HepG2 (cell line): ENCODE results near the gene ZNF391. TPM values are rescaled to one million over a fixed set of nuclear protein-coding genes. Genes with fewer than 3 reads are reported as not detected.

ENCODE experiments used
- E2F2 ChIP-seq: sonication (generic); formaldehyde crosslinking; IDR thresholded peaks from 2 replicates; pipeline ENCODE4 v1.4.0; 2020; ENCODE audit warnings: missing genetic modification reagents, borderline replicate concordance
- ETS1 ChIP-seq: sonication (generic); formaldehyde crosslinking; IDR thresholded peaks from 2 replicates; pipeline ENCODE4 v1.4.0; 2020; ENCODE audit warnings: missing genetic modification reagents
- FOXM1 ChIP-seq: sonication (generic); formaldehyde crosslinking; IDR thresholded peaks from 2 replicates; pipeline ENCODE4 v1.5.0; 2020; ENCODE audit warnings: missing genetic modification reagents
- HMG20A ChIP-seq: IDR thresholded peaks from 2 replicates; pipeline ENCODE4 v1.6.1; 2016; ENCODE audit warnings: borderline replicate concordance
- MEF2D ChIP-seq: sonication (generic); formaldehyde crosslinking; IDR thresholded peaks from 2 replicates; pipeline ENCODE4 v1.5.1; 2020; ENCODE audit warnings: mild to moderate bottlenecking, missing genetic modification reagents
- PCBP1 ChIP-seq: fragments of 200-400 bp; formaldehyde crosslinking; IDR thresholded peaks from 2 replicates; pipeline ENCODE4 v1.6.1; 2017; ENCODE audit warnings: mild to moderate bottlenecking, low read depth, low read length, borderline replicate concordance
- RELA ChIP-seq: sonication (generic); formaldehyde crosslinking; IDR thresholded peaks from 2 replicates; pipeline ENCODE4 v1.4.0; 2020; ENCODE audit warnings: missing genetic modification reagents
- SCMH1 ChIP-seq: sonication (generic); formaldehyde crosslinking; IDR thresholded peaks from 2 replicates; pipeline ENCODE4 v1.9.0; 2021; ENCODE audit warnings: missing genetic modification reagents, mild to moderate bottlenecking, borderline replicate concordance
- ZNF30 ChIP-seq: sonication (generic); formaldehyde crosslinking; IDR thresholded peaks from 2 replicates; pipeline ENCODE4 v1.5.0; 2020; ENCODE audit warnings: mild to moderate bottlenecking, missing genetic modification reagents
- ZNF407 ChIP-seq: sonication (generic); formaldehyde crosslinking; IDR thresholded peaks from one replicate; pipeline ENCODE4 v1.5.1; 2020; ENCODE audit warnings: mild to moderate bottlenecking, missing genetic modification reagents; ENCODE audit errors: not compliant biosample characterization
- ZNF550 ChIP-seq: sonication (generic); formaldehyde crosslinking; IDR thresholded peaks from 2 replicates; pipeline ENCODE4 v1.4.0; 2020; ENCODE audit warnings: mild to moderate bottlenecking, missing genetic modification reagents, borderline replicate concordance
- ZXDC ChIP-seq: sonication (generic); formaldehyde crosslinking; IDR thresholded peaks from 2 replicates; pipeline ENCODE4 v1.5.0; 2020; ENCODE audit warnings: mild to moderate bottlenecking, missing genetic modification reagents
- polyA plus RNA-seq, 8 experiments: library from polyadenylated mRNA; depleted of rRNA in 3 of 8; stranded (reverse) in 7 of 8; unstranded in 1 of 8; fragments of >200 nt; fragmentation: Illumina TruSeq in 4 of 8; extraction: Trizol in 4 of 8; gene quantifications; 2 replicates each; pipeline versions ENCODE4 v1.2.1 to v1.2.3, GENCODE V29; 2011 to 2016; ENCODE audit warnings: low read depth in 4 of 8, missing spikeins in 1 of 8, mixed read lengths in 1 of 8; ENCODE audit not compliant: insufficient read depth in 1 of 8
- total RNA-seq, 5 experiments: library from RNA; depleted of rRNA; stranded (reverse); fragments of >200 nt; fragmentation: Illumina TruSeq; extraction: Trizol; gene quantifications; 2 replicates each; pipeline ENCODE4 v1.2.3, GENCODE V29; 2016; ENCODE audit warnings: low read depth in 1 of 5

The ZNF391 gene
- total and polyA plus RNA-seq, 2 of the 13 experiments (the other 11 are each of a cell fraction or from before 2014, with no cell fraction given) = 0.78 to 1.7 TPM

GRCh38 chr6:27388293-27389197, at the start of gene ZNF391 (continued):
- no peak for TF ChIP-seq HMG20A
- no peak for TF ChIP-seq ETS1 (CRISPR knock-in tag)
- peak; percentile 72 for TF ChIP-seq ZXDC
- TF ChIP-seq SCMH1 (CRISPR knock-in tag) = no peak
- TF ChIP-seq RELA = no peak
- peak; percentile 62 for TF ChIP-seq ZNF407 (CRISPR knock-in tag)
- peak; percentile 77; the same call in 1 of the 2 replicates for TF ChIP-seq MEF2D (CRISPR knock-in tag)
- TF ChIP-seq PCBP1 = 0 out of 2 replicates have a peak, but pooled peaks have one; percentile 77
- peak; percentile 91; the same call in 1 of the 2 replicates for TF ChIP-seq ZNF30 (CRISPR knock-in tag)
- no peak for TF ChIP-seq E2F2
- TF ChIP-seq ZNF550 (CRISPR knock-in tag) = no peak
- no peak for TF ChIP-seq FOXM1 (CRISPR knock-in tag)
